SK-N-SH (cell line): ENCODE measurements around the gene S100A8.

ENCODE experiments used
- CHD2 ChIP-seq: fragments of 150-350 bp; IDR thresholded peaks from 2 replicates; pipeline ENCODE4 v1.6.1; 2018; ENCODE audit warnings: low read length; ENCODE audit not compliant: partially characterized antibody
- CTCF ChIP-seq: fragments of 200-600 bp; sonication (generic); IDR thresholded peaks from 2 replicates; pipeline ENCODE4 v1.6.1; 2017; ENCODE audit warnings: antibody characterized with exemption, mild to moderate bottlenecking, moderate library complexity
- EZH2phosphoT487 ChIP-seq: fragments of 200-600 bp; sonication (generic); IDR thresholded peaks from 2 replicates; pipeline ENCODE4 v1.6.1; 2017; ENCODE audit warnings: low read depth, mixed run types, mild to moderate bottlenecking, antibody characterized with exemption, moderate library complexity, borderline replicate concordance
- FOSL2 ChIP-seq: IDR thresholded peaks from 2 replicates; pipeline ENCODE4 v1.4.0; 2012; ENCODE audit warnings: low read depth, mild to moderate bottlenecking, moderate library complexity, borderline replicate concordance
- MXI1 ChIP-seq: IDR thresholded peaks from 2 replicates; pipeline ENCODE4 v1.6.1; 2012; ENCODE audit warnings: mild to moderate bottlenecking, low read depth, low read length, improper control_type of control experiment
- NFIC ChIP-seq: IDR thresholded peaks from 2 replicates; pipeline ENCODE4 v1.4.0; 2012; ENCODE audit warnings: borderline replicate concordance
- PBX3 ChIP-seq: IDR thresholded peaks from 2 replicates; pipeline ENCODE4; 2012
- POLR2AphosphoS5 ChIP-seq: IDR thresholded peaks from 2 replicates; pipeline ENCODE4 v1.6.1; 2012; ENCODE audit warnings: low read depth, low read length
- REST ChIP-seq: IDR thresholded peaks from 2 replicates; pipeline ENCODE4 v1.6.1; 2012; ENCODE audit warnings: mild to moderate bottlenecking, low read depth, low read length, moderate library complexity
- RFX5 ChIP-seq: IDR thresholded peaks from 2 replicates; pipeline ENCODE4 v1.6.1; 2012; ENCODE audit warnings: mild to moderate bottlenecking, improper control_type of control experiment, low read length
- SMC3 ChIP-seq: IDR thresholded peaks from 2 replicates; pipeline ENCODE4 v1.6.1; 2012; ENCODE audit warnings: low read depth, low read length, improper control_type of control experiment
- USF1 ChIP-seq: IDR thresholded peaks from 2 replicates; pipeline ENCODE4 v1.4.0; 2012; ENCODE audit warnings: low read depth, borderline replicate concordance
- ZBTB33 ChIP-seq: IDR thresholded peaks from 2 replicates; pipeline ENCODE4 v1.4.0; 2012; ENCODE audit warnings: low read depth, borderline replicate concordance

GRCh38 chr1:153365696-153366095 is 25.2 kb downstream of the S100A8 start:
- TF ChIP-seq CTCF (no peak), CHD2 (no peak), SMC3 (no peak), MXI1 (no peak), USF1 (no peak), RFX5 (no peak), REST (no peak), NFIC (no peak), FOSL2 (no peak), EZH2phosphoT487 (no peak), ZBTB33 (no peak), POLR2AphosphoS5 (no peak), PBX3 (no peak)
